Measurements from ENCODE around the gene SCGN. TPM values are rescaled to one million over a fixed set of nuclear protein-coding genes. Genes with fewer than 3 reads are reported as not detected.

SCGN gene
- total RNA-seq, 6 experiments from 2014 or later, result 0.74 to 2.2 (median 0.99) TPM

- 69% methylated on average over 4 of the region's 4 CpGs for WGBS (ENCODE audit: insufficient coverage, low coverage, low lambda C conversion rate, missing lambda C conversion rate)
- DNase-seq, result no peak
- ATAC-seq, result no peak
- no peaks in the 10 kb centered on the region for H3K36me3 ChIP-seq
- peaks cover 0 to 14% (median 3%) of the 10 kb centered on the region in 4 donors for H3K4me1 ChIP-seq
- H3K27me3 ChIP-seq, result no peaks in the 10 kb centered on the region
- H3K9me3 ChIP-seq, result no peaks in the 10 kb centered on the region
- H3K4me3 ChIP-seq, result no peak overlapping the region
- intact Hi-C loops (cut with DNase I), result no loop called here
- TF ChIP-seq POLR2A (IDR thresholded peaks at IDR 0.05) (no peak), CTCF (IDR thresholded peaks at IDR 0.05) (no peak)
- H3K27ac ChIP-seq, result no peak overlapping the region
Observed at GRCh38 chr6:25665455-25665854, 13.4 kb downstream of the SCGN start.

GRCh38 chr6:25669413-25669812 lies 17.4 kb downstream of the SCGN start:
- no peaks in the 10 kb centered on the region for H3K27me3 ChIP-seq
- DNase-seq, result no peak
- peaks cover 0 to 21% (median 10%) of the 10 kb centered on the region in 4 donors for H3K4me1 ChIP-seq
- no peak overlapping the region for H3K4me3 ChIP-seq
- intact Hi-C loops (cut with DNase I), result no loop called here
- H3K27ac ChIP-seq, result no peak overlapping the region
- H3K9me3 ChIP-seq, result no peaks in the 10 kb centered on the region
- TF ChIP-seq POLR2A (IDR thresholded peaks at IDR 0.05), result no peak
- no peak for TF ChIP-seq CTCF (IDR thresholded peaks at IDR 0.05)
- no peak for ATAC-seq
- 84% methylated on average over 4 of the region's 5 CpGs for WGBS (ENCODE audit: insufficient coverage, low coverage, low lambda C conversion rate, missing lambda C conversion rate)
- no peaks in the 10 kb centered on the region for H3K36me3 ChIP-seq

DNA sequence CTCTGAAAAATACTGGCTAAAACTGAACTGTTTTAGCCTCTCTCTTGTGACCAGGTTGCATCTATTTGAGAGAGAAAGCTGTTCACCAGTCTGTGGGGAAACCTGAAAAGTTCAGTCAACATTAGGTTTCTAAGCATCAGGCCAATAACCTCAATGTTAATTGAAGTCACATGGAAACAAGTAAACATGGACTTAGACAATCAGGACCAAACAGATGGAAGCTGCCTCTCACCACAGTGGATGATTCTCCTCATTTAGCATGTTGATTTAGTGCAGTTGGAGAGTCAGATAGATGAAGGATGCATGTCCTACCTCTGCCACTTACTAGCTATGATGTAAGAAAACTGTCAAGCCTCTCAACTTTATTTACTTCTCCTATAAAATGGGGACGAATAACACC lies 18.2 kb downstream of the SCGN start:
- DNase-seq, result no peak
- TF ChIP-seq POLR2A (IDR thresholded peaks at IDR 0.05), result no peak
- no peak for TF ChIP-seq CTCF (IDR thresholded peaks at IDR 0.05)
- WGBS (ENCODE audit: insufficient coverage, low coverage, low lambda C conversion rate, missing lambda C conversion rate), result 0% methylated on average over 1 of the region's 1 CpG
- Histone ChIP-seq H3K4me3 (no peak overlapping the region), H3K4me1 (peaks cover 0 to 21% (median 10%) of the 10 kb centered on the region in 4 donors), H3K36me3 (no peaks in the 10 kb centered on the region), H3K27ac (no peak overlapping the region), H3K27me3 (no peaks in the 10 kb centered on the region), H3K9me3 (no peaks in the 10 kb centered on the region)
- intact Hi-C loops (cut with DNase I), result no loop called here
- peak; percentile 78 to 94 (median 93) for ATAC-seq

- Histone ChIP-seq H3K36me3 (no peaks in the 10 kb centered on the region), H3K27me3 (no peaks in the 10 kb centered on the region), H3K4me3 (no peak overlapping the region), H3K4me1 (peaks cover 0 to 21% (median 10%) of the 10 kb centered on the region in 4 donors), H3K27ac (no peak overlapping the region), H3K9me3 (no peaks in the 10 kb centered on the region)
- intact Hi-C loops (cut with DNase I), result no loop called here
- TF ChIP-seq POLR2A (IDR thresholded peaks at IDR 0.05), result no peak
- TF ChIP-seq CTCF (IDR thresholded peaks at IDR 0.05), result no peak
- ATAC-seq (peak in 1 of 4 donors; percentile 8), DNase-seq (no peak)
- 54% methylated on average over 7 of the region's 7 CpGs for WGBS (ENCODE audit: insufficient coverage, low coverage, low lambda C conversion rate, missing lambda C conversion rate)
Observed at GRCh38 chr6:25670793-25671513, 18.9 kb downstream of the SCGN start.

All from right lobe of liver (tissue), 6 donors.